Measurements from ENCODE around the gene TOX3.

DNA sequence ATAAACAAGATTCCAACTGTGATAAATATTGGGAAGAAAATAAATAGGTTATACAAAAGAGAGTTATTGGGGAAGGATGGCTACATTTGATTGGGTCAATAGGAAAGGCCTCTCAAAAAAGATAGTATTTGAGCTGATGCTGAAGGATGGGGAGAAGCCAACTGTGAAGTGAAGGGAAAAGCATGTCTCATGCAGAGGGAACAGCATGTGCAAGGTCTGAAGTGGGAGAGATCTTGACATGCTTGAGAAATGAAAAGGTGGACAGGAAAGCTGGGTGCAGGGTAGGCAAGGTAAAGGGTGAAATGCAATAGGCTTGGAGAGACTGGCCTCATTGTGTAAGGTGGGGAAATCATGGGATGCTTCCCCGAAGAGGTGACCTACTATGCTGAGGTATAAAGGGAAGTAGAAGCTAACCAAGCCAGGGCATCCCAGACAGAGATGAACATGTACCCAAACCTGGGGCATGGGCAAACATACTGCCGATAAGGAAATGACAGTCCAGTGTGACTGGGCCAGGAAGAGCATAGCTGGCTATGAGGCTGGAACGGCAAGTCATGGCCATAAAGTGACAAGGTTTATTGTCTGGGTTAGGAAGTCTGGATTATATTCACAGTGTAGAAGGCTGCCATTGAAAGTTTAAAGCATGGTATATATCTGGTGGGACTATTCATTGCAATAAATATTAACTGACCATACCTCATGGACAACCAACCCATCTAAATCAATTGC is 91.2 kb downstream of the TOX3 start:
- TF ChIP-seq CTCF (IDR thresholded peaks at IDR 0.05) (no peak), POLR2A (IDR thresholded peaks at IDR 0.05) (no peak)

All from heart left ventricle (tissue), 13 donors.